SK-MEL-5 (cell line): ENCODE measurements around the gene PRUNE2. TPM values are rescaled to one million over a fixed set of nuclear protein-coding genes. Genes with fewer than 3 reads are reported as not detected.
"Not testable (repeated sequence)": the region's sequence is repeated elsewhere in the genome, so short reads cannot be mapped to it uniquely, and the experiment has no call there.

Source experiments
- DNase-seq: peaks from one replicate; pipeline ENCODE4 v3.0.0-alpha.2; 2016; ENCODE audit warnings: low read depth, low spot score
- in situ Hi-C: cut with HindIII; loops from 2 replicates; pipeline ENCODE4 v1.10.0; 2016; ENCODE audit warnings: low sequenced_read_pairs, high pct_unique_total_duplicates, low pct_unique_long_range_greater_than_20kb
- total RNA-seq: library from RNA; depleted of rRNA; stranded (reverse); fragments of >200 nt; shearing (Covaris generic); gene quantifications from 2 replicates; pipeline ENCODE4 v1.2.3, GENCODE V29; 2014

PRUNE2 gene
- total RNA-seq, 1 experiment from 2014 or later: 90.9 TPM

- no peak for DNase-seq
- in situ Hi-C loops: no loop called here
These were observed 290.7 kb downstream of the PRUNE2 start for GRCh38 chr9:76615177-76615603.

GRCh38 chr9:76613974-76614373, 291.9 kb downstream of the PRUNE2 start:
- in situ Hi-C loops: no loop called here
- DNase-seq: no peak

DNA sequence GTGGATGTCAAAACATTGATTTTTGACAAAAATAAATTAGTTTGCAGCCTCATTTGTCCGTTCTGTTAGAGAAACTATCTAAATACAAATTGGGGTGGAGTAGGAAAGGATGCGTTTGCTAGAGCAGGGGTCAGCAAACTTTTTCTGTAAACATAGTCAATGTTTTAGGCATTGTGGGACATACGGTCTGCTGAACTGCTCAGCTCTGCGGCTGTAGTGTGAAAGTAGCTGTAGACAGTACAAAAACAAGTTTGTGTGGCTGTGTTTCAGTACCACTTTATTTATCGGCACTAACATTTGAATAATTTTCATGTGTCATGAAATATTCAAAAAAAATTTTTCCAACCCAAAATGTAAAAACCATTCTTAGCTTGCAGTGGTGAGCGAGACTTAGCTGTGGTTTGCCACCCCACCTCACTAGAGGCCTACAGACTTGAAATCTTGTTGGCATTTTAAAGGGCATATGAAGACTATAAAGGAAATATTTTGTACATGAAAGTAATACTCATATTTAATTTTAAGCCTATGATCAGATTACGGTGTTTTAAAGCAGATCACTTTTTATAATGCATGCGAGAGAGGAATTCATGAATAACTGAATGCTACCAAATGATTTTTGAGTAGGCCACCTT, 292.6 kb downstream of the PRUNE2 start:
- no peak for DNase-seq
- in situ Hi-C loops: no loop called here

GRCh38 chr9:76610011-76610352, 295.9 kb downstream of the PRUNE2 start:
- in situ Hi-C loops: no loop called here
- DNase-seq: peak; percentile 17

- in situ Hi-C loops: no loop called here
- no peak for DNase-seq
These were observed 296.5 kb downstream of the PRUNE2 start for GRCh38 chr9:76609285-76610010.

DNA sequence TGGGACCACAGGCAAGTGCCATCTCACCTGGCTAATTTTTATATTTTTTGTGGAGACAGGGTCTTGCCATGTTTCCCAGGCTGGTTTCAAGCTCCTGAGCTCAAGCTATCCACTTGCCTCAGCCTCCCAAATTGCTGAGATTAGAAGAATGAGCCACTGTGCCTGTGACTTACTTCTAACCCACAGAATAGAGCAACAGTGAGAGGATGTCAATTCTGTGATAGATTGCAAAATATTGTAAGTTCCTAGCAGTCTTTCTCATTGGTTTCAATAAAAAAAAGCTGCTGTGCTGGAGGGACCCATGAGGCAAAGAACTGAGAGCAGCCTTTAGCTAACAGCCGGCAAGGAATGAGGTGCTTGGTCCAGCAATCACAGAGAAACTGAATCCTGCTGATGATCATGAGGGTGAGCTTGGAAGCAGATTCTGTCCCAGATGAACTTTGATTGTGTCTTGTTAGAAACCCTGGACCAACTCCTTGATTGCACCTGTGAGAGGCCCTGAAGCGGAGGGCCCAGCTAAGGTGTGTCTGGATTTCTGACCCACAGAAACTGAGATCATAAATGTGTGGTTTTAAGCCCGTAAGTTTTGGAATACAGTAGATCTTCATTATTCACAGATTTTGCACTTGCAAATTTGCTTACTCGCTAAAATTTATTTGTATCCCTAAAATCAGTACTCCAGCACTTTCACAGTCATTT, 297.2 kb downstream of the PRUNE2 start:
- in situ Hi-C loops: no loop called here
- no peak for DNase-seq

GRCh38 chr9:76607730-76608436, 298.0 kb downstream of the PRUNE2 start:
- DNase-seq: no peak
- in situ Hi-C loops: no loop called here

DNA sequence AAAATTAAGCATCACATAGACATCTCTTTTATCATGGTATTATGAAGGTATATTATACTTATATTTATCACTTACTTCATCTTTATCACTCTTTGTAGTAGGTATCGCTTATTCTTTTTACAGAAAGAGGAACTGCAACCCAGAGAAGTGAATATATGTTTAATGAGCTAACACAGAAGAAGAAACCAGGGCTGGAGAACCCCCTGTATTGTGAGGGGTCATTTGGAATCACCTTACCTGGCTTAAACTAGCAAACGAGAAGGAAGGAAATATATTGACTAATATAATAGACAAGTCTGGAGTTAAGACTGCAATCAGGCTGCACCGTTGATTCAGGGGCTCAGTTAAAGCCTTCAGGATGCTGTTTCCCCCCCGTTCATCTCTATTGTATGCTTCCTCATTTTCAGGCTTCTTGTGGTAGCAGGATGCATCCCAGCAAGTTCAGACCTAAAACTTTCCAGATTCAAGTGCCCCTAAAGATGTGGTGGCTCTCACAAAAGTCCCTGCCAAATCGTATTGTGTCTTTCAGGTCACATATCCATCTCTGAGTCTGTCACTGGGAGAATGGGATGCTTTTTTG, 300.5 kb downstream of the PRUNE2 start:
- no peak for DNase-seq
- in situ Hi-C loops: no loop called here

DNA sequence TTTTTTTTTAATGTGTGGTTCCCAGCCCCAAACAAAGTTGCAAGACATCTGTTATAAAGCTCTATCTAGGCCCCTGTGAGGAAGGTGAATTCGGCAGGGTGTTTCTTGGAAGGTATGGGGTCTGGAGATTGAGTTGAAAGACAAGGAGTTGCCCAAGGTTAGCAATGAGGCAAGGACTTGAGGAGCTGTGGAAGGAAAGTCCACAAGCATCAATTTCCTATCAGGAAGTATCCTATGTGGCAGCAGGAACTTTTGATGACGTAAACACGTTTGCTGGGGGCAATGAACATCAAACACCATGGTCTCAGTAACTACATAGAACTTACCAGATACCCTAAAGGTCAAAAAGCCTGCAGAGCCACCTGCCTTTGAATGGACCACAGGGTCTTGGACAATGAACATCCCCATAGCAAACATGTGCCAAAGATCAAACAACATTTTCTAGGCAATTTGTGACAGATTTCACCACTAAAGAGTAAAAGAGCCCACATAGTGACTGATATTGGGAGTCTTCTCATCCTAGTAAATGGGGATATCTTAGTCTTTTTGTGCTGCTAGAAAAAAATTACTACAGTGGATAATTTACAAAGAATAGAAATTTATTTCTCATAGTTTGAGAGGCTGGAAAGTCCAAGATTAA, 301.9 kb downstream of the PRUNE2 start:
- in situ Hi-C loops: no loop called here
- no peak for DNase-seq

DNA sequence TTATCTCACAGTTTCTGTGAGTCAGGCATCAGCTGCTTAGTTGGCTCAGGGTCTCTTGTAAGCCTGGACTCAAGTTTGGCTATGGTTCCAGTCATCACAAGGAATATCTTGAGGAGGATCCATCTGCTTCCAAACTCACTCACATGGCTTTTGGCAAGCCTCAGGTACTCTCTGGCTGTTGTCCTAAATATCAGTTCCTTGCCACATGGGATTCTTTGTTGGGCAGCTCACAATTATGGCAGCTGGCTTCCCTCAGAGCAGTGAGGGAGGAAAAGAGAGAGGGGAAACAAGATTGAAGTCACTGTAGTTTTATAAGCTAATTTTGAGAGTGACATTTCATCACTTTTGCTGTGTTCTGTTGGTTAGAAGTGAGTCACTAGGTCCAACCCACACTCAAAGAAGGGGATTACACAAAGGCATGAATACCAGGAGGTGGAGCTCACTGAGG, 302.4 kb downstream of the PRUNE2 start:
- in situ Hi-C loops: no loop called here
- no peak for DNase-seq

DNA sequence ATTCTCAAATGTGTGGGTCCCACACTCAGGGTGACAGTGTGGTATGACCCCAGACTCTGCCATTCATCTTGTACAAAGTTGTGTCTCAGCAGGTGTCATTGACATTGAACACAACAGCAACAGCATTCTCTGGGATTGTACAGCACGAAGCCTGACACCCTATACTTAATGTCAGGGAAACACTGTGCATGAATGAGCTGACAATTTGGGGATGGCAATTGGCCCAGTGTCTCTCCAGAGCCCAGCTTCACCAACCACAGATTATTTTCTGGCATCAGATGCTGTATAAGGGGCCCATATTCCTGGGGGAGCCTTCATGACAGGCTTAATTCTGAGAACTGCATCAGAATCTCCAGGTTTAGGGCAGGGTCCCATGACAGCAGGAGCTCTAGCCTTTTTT, 303.7 kb downstream of the PRUNE2 start:
- DNase-seq: no peak
- in situ Hi-C loops: no loop called here

DNA sequence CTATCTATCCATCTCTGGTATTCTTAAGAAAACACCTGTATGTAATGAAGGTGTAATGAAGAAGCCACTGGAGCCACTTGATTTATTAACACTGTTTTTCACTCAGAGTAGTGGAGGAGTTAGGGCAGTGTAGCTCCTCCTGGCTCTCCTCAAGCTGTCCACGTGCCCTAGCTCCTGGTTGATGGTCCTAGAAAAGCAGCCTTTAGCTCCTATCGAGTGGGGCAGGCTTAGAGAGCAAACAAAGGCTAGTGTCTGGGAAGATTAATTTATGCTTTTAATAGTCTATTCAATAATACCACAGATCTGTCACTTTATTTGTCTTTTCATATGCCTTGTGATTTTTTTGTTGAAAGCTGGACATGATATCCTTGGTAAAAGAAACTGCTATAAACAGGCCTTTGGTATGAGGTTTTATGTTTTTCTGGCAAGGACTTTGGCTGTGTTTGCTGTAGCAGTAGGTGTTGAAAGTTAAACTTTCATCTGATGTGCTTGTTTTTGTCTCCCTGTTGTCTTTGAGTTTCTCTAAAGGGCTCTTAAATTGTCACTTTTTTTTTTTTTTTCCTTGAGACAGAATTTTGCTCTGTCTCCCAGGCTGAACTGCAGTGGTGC, 305.8 kb downstream of the PRUNE2 start:
- in situ Hi-C loops: no loop called here
- DNase-seq: no peak

- DNase-seq: no peak
These were observed 306.9 kb downstream of the PRUNE2 start for GRCh38 chr9:76598981-76599380.

DNA sequence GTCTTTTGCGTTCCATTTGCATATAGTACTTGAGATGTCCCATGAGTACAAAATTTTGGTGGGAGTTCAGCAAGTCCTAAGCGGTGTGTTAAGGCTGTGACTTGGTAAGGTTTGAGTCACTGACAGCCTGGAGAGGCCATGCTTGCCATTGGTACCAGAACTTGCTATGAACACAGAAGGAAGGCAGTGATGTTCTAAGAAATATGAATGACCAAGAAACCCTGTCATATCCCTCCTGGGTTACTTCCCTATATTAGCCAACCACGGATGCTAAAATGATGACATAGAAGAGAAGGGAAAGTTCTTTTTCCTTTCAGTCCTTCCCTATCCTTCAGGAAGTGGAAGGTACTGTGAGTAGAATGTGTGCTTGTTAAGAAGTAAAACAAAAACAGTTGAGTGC, 310.3 kb downstream of the PRUNE2 start:
- no peak for DNase-seq
- in situ Hi-C loops: no loop called here

More at GRCh38 chr9:76598981-76599380, 306.9 kb downstream of the PRUNE2 start:
- in situ Hi-C loops: no loop called here

DNA sequence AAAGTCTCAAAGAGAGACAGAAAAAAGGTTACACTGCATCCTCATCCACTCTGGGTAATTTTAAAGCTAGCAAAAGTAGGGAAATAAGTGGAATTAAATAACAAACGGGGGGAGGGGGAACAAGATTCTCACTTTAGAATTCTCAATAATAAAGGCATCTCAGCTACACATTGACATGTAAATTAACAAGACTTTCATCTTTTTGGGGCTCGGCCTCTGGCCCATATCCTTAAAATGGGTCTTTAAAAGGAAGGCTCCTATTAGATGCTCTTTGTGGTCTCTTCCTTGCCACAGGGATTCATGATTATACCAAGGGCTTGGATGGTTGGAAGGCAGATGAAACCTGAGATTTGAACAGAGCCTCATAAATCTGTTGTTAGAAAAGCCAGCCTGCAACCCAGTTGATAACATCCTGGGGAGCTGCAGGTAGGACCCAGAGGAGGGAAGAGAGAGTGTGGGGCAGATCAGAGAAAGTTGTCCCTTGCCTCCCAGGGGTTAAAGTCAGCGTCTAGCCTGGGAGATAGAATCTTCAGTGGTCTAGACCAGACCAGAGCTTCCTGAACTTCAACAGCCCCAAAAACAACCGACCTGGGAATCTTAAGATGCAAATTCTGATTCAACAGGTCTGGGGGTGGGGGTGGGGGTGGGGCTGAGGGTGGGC, 311.0 kb downstream of the PRUNE2 start:
- DNase-seq: no peak
- in situ Hi-C loops: no loop called here

GRCh38 chr9:76593961-76594735, 311.8 kb downstream of the PRUNE2 start:
- in situ Hi-C loops, DNase-seq: not testable (repeated sequence)
